ENCODE data around the gene RABGAP1L. TPM values are rescaled to one million over a fixed set of nuclear protein-coding genes. Genes with fewer than 3 reads are reported as not detected.

Gene RABGAP1L
- total and polyA plus RNA-seq, 4 donors = 4.8 to 53.5 (median 18.8) TPM

DNA sequence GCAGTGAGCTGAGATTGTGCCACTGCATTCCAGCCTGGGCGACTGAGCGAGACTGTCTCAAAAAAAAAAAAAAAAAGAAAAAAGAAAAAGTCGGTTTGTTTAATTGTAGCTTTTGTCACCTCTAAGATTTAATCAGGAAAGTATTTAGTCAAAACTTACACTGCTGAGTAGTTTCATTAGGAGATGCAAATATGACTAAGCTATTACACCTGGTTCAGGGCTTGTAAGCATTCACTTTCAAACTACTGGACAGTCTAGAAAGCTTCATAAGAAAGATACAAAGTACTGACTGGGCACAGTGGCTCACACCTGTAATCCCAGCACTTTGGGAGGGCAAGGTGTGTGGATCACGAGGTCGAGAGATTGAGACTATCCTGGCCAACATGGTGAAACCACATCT is 764.5 kb downstream of the RABGAP1L start:
- DNase-seq (ENCODE audit: low spot score) = no peak
- TF ChIP-seq RXRA (IDR thresholded peaks at IDR 0.05) = no peak
- no peak for TF ChIP-seq HNF4G (IDR thresholded peaks at IDR 0.05)
- no peak for TF ChIP-seq NR2F2 (IDR thresholded peaks at IDR 0.05)
- no peak for TF ChIP-seq HNF4A (conservative IDR thresholded peaks at IDR 0.05)
- no peak for TF ChIP-seq FOXA1 (IDR thresholded peaks at IDR 0.05)
- TF ChIP-seq SP1 (IDR thresholded peaks at IDR 0.05) = no peak
- TF ChIP-seq GABPA (IDR thresholded peaks at IDR 0.05 in 1 of 2, conservative IDR thresholded peaks at IDR 0.05 in 1 of 2) = no peak
- TF ChIP-seq, protein P1, sequence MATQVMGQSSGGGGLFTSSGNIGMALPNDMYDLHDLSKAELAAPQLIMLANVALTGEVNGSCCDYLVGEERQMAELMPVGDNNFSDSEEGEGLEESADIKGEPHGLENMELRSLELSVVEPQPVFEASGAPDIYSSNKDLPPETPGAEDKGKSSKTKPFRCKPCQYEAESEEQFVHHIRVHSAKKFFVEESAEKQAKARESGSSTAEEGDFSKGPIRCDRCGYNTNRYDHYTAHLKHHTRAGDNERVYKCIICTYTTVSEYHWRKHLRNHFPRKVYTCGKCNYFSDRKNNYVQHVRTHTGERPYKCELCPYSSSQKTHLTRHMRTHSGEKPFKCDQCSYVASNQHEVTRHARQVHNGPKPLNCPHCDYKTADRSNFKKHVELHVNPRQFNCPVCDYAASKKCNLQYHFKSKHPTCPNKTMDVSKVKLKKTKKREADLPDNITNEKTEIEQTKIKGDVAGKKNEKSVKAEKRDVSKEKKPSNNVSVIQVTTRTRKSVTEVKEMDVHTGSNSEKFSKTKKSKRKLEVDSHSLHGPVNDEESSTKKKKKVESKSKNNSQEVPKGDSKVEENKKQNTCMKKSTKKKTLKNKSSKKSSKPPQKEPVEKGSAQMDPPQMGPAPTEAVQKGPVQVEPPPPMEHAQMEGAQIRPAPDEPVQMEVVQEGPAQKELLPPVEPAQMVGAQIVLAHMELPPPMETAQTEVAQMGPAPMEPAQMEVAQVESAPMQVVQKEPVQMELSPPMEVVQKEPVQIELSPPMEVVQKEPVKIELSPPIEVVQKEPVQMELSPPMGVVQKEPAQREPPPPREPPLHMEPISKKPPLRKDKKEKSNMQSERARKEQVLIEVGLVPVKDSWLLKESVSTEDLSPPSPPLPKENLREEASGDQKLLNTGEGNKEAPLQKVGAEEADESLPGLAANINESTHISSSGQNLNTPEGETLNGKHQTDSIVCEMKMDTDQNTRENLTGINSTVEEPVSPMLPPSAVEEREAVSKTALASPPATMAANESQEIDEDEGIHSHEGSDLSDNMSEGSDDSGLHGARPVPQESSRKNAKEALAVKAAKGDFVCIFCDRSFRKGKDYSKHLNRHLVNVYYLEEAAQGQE (IDR thresholded peaks at IDR 0.05) = no peak
- TF ChIP-seq RAD21 (IDR thresholded peaks at IDR 0.05) = no peak
- TF ChIP-seq, protein P2, sequence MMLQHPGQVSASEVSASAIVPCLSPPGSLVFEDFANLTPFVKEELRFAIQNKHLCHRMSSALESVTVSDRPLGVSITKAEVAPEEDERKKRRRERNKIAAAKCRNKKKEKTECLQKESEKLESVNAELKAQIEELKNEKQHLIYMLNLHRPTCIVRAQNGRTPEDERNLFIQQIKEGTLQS (IDR thresholded peaks at IDR 0.05) = no peak
- TF ChIP-seq TAF1 (conservative IDR thresholded peaks at IDR 0.05) = no peak
- Histone ChIP-seq H3K27me3 (ENCODE audit: control insufficient read depth in 4 of 4, insufficient read depth in 4 of 4, low read length in 3 of 4) (no peaks in the 10 kb centered on the region), H3K36me3 (ENCODE audit: control insufficient read depth in 4 of 4, insufficient read depth in 3 of 4, low read depth in 1 of 4, low read length in 3 of 4) (no peaks in the 10 kb centered on the region), H3K27ac (ENCODE audit: low read depth in 1 of 2, low read length in 2 of 2) (no peak overlapping the region), H3K9ac (ENCODE audit: low read depth in 1 of 2, low read length in 2 of 2) (no peak overlapping the region), H3K9me3 (ENCODE audit: control insufficient read depth in 4 of 4, low read length in 3 of 4) (no peaks in the 10 kb centered on the region), H3K4me3 (ENCODE audit: low read depth in 1 of 3, low read length in 3 of 3) (no peak overlapping the region), H3K4me1 (ENCODE audit: control insufficient read depth in 4 of 4, insufficient read depth in 4 of 4, low read length in 3 of 4) (no peaks in the 10 kb centered on the region)
- WGBS = 80% methylated on average over 5 of the region's 5 CpGs

DNA sequence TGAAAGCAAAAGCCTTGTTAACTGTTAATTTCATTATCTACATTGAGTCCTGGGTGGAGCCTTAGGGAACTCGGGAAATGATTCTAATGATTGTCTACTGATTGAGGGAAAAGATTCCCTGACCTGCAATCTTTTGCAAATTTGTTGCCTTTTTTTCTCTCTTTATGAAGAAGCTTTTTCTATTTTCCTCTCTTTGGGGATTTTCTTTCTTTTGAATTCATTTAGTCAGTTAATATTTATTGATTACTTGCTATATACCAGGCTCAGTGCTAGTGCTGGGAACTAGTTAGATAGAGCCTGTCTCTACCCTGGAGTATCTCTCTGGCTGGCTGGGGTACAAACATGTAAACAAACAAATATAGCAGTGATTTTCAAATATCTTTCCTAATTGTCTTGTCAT is 769.2 kb downstream of the RABGAP1L start:
- H3K9me3 ChIP-seq (ENCODE audit: control insufficient read depth in 4 of 4, low read length in 3 of 4) = no peaks in the 10 kb centered on the region
- H3K4me3 ChIP-seq (ENCODE audit: low read depth in 1 of 3, low read length in 3 of 3) = no peak overlapping the region
- no peaks in the 10 kb centered on the region for H3K27me3 ChIP-seq (ENCODE audit: control insufficient read depth in 4 of 4, insufficient read depth in 4 of 4, low read length in 3 of 4)
- no peaks in the 10 kb centered on the region for H3K36me3 ChIP-seq (ENCODE audit: control insufficient read depth in 4 of 4, insufficient read depth in 3 of 4, low read depth in 1 of 4, low read length in 3 of 4)
- TF ChIP-seq, protein P3, sequence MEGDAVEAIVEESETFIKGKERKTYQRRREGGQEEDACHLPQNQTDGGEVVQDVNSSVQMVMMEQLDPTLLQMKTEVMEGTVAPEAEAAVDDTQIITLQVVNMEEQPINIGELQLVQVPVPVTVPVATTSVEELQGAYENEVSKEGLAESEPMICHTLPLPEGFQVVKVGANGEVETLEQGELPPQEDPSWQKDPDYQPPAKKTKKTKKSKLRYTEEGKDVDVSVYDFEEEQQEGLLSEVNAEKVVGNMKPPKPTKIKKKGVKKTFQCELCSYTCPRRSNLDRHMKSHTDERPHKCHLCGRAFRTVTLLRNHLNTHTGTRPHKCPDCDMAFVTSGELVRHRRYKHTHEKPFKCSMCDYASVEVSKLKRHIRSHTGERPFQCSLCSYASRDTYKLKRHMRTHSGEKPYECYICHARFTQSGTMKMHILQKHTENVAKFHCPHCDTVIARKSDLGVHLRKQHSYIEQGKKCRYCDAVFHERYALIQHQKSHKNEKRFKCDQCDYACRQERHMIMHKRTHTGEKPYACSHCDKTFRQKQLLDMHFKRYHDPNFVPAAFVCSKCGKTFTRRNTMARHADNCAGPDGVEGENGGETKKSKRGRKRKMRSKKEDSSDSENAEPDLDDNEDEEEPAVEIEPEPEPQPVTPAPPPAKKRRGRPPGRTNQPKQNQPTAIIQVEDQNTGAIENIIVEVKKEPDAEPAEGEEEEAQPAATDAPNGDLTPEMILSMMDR (IDR thresholded peaks at IDR 0.05; ENCODE audit: low read depth, low read length, missing input control) = no peak
- TF ChIP-seq FOXA1 (IDR thresholded peaks at IDR 0.05) (no peak), HNF4G (IDR thresholded peaks at IDR 0.05) (no peak), RXRA (IDR thresholded peaks at IDR 0.05) (no peak), SP1 (IDR thresholded peaks at IDR 0.05) (no peak), JUND (IDR thresholded peaks at IDR 0.05) (no peak), EGR1 (IDR thresholded peaks at IDR 0.05; ENCODE audit: low read depth in 2 of 2) (no peak), YY1 (IDR thresholded peaks at IDR 0.05) (no peak), FOXA2 (IDR thresholded peaks at IDR 0.05) (no peak), RAD21 (IDR thresholded peaks at IDR 0.05) (no peak), TAF1 (conservative IDR thresholded peaks at IDR 0.05) (no peak)
- TF ChIP-seq, protein P4, sequence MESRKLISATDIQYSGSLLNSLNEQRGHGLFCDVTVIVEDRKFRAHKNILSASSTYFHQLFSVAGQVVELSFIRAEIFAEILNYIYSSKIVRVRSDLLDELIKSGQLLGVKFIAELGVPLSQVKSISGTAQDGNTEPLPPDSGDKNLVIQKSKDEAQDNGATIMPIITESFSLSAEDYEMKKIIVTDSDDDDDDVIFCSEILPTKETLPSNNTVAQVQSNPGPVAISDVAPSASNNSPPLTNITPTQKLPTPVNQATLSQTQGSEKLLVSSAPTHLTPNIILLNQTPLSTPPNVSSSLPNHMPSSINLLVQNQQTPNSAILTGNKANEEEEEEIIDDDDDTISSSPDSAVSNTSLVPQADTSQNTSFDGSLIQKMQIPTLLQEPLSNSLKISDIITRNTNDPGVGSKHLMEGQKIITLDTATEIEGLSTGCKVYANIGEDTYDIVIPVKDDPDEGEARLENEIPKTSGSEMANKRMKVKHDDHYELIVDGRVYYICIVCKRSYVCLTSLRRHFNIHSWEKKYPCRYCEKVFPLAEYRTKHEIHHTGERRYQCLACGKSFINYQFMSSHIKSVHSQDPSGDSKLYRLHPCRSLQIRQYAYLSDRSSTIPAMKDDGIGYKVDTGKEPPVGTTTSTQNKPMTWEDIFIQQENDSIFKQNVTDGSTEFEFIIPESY (IDR thresholded peaks at IDR 0.05) = no peak
- TF ChIP-seq, protein P1 (IDR thresholded peaks at IDR 0.05) = no peak
- TF ChIP-seq, protein P2 (IDR thresholded peaks at IDR 0.05) = no peak
- TF ChIP-seq, protein P5, sequence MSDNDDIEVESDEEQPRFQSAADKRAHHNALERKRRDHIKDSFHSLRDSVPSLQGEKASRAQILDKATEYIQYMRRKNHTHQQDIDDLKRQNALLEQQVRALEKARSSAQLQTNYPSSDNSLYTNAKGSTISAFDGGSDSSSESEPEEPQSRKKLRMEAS (IDR thresholded peaks at IDR 0.05) = no peak
- H3K27ac ChIP-seq (ENCODE audit: low read depth in 1 of 2, low read length in 2 of 2) = no peak overlapping the region
- no peaks in the 10 kb centered on the region for H3K4me1 ChIP-seq (ENCODE audit: control insufficient read depth in 4 of 4, insufficient read depth in 4 of 4, low read length in 3 of 4)
- H3K9ac ChIP-seq (ENCODE audit: low read depth in 1 of 2, low read length in 2 of 2) = no peak overlapping the region
- DNase-seq (ENCODE audit: low spot score) = no peak
- WGBS = 73% methylated on average over 1 of the region's 1 CpG

Data from liver (tissue), 9 donors.